IPS-11a (cell line): ENCODE measurements around the gene EEIG2.
"Not testable (repeated sequence)": the region's sequence is repeated elsewhere in the genome, so short reads cannot be mapped to it uniquely, and the experiment has no call there.

Source experiments
- H3K4me3 ChIP-seq: one replicate; pipeline ENCODE4 v1.5.1; 2013; ENCODE audit warnings: low read depth, low read length, control low read depth

EEIG2 gene

DNA sequence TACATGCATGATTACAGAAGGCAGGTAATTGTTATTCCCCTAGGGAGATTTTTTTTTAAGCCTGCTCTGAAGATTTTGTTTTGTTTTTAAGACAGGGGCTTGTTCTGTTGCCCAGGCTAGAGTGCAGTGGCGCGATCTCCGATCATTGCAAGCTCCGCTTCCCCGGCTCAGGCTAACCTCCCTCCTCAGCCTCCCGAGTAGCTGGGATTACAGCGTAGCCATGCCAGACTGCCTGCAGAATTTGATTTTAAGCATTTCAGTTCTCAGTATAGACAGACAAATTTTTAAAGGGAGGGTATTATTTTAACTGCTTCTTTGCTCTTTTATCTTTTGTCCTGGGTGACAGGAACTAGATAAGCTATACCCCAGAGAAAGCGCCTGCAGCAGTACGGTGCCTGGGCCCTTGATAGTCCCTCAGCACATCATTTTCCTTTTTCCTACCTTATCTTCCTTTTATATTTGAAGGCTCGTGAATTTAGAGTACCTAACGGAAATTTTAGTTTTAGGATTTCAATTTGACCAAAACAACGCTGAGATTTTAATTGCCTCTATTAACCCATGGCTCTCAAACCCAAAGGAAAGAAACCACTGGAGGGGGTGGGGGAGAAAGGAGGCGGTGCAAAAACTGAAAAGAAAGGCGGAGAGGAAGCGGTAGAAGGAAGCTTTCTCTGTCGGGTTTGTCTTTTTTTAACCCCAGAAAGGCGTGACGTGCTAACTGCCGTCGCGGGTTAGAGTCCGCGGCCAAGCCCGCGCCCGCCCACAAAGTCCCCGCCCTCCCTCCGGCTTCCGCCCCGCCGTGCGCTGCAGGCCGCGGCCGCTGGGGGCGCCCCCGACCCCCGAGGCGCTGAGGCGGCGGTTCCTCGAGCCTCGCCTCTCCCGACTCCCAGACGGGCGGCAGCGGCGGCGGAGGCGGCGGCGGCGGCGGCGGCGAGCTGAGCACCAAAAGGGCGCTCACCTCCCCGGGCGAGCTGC is at the start of gene EEIG2:
Gene EEIG2 (plus strand): TSS at position 886 of the 972 bp plus-strand sequence. CDS start 329 bp downstream, outside the sequence.
- peak within 1 kb of the TSS; percentile 71 for H3K4me3 ChIP-seq

GRCh38 chr1:108511764-108512163 is 48.1 kb upstream of the EEIG2 start:
- H3K4me3 ChIP-seq = no peak overlapping the region

- H3K4me3 ChIP-seq = no peak overlapping the region
Observed at GRCh38 chr1:108512239-108513043, 47.5 kb upstream of the EEIG2 start.

- H3K4me3 ChIP-seq = no peak overlapping the region
Observed at GRCh38 chr1:108513044-108513415, 46.9 kb upstream of the EEIG2 start.

GRCh38 chr1:108513914-108514313 is 46.0 kb upstream of the EEIG2 start:
- not testable (repeated sequence) for H3K4me3 ChIP-seq

GRCh38 chr1:108517301-108517897 is 42.5 kb upstream of the EEIG2 start:
- not testable (repeated sequence) for H3K4me3 ChIP-seq

DNA sequence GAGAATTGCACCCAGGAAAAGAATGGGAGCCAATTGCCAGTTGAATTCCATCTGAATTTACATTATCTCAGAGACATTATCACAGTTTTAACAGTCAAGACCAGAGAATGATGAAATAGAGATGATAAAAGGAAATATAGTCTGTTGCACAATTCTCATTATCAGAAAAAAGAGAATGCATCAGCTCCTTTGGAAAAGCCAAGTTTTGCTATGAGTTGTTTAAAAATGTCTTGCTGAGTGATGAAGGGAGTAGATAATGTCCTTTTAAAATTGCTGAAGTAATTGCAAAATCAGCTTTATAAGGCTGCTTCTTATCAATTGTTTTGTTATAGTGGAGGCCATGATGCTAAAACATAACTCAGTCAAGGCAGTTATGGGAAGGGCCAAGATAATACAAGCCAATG is 37.9 kb upstream of the EEIG2 start:
- H3K4me3 ChIP-seq = no peak overlapping the region

- no peak overlapping the region for H3K4me3 ChIP-seq
Observed at GRCh38 chr1:108523829-108524228, 36.1 kb upstream of the EEIG2 start.

- H3K4me3 ChIP-seq = no peak overlapping the region
Observed at GRCh38 chr1:108524676-108525075, 35.2 kb upstream of the EEIG2 start.

DNA sequence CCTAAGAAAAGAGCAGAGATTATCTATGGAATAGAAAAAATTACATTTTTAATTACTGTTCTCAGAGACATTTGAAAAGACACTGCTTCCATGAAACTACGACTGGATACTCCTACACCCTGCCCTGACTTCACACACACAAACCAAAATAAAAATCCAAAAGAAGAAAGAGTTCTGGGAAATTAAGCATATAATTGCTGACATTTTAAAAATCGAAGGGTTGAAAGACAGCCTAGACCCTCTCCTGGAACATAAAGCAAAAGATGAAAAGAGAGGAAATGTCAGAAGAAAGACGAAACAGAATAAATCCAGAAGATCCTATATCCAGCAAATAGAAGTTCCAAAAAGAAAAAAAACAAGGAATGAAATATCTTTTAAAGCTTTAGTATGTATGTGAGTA is 32.8 kb upstream of the EEIG2 start:
- H3K4me3 ChIP-seq = no peak overlapping the region

DNA sequence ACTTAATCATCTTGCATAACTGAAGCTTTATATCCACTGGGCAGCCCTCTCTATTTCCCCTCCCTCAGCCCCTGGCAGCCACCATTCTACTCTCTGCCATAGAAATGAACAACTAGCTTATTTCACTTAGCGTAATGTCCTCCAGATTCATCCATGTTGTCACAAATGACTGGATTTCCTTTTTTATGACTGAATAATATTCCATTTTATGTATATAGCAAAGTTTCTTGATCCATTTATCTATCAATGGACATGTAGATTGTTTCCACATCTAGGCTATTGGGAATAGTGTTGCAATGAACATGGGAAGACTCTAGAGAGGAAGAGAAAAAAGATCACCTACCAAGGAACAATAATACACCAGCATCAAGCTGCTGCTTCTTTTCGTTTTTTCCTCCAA is 32.1 kb upstream of the EEIG2 start:
- H3K4me3 ChIP-seq = no peak overlapping the region

DNA sequence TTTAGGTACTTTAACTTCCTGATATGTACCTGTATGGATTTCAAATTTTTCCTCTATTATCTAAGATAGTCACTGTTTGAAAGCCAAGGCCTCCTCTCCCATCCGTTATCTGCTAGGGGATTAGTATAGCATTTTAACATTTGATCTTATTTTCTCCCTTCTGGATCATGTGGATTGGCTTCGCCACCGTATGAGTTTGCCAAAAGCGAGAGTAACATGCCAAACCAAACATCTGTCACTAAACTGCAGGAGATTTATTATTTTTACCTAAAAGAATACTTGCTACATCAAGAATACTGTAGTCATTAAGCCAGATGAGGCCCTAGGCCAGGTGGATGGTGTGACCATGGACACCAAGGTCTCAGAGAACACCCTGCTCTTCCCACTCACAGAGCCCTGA is 28.5 kb upstream of the EEIG2 start:
- H3K4me3 ChIP-seq = no peak overlapping the region

DNA sequence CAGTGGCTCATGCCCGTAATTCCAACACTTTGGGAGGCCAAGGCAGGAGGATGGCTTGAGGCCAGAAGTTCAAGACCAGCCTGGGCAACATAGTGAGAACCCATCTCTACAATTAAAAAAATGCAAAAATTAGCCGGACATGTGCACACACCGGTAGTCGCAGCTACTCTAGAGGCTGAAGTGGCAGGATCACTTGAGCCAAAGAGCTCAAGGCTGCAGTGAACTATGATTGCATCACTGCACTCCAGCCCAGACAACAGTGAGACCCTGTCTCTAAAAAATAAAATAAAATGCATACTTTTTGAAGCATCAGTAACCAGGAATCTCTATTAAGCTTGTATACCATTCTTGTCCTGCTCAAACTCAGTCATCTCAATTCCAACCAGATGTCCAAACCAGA is 27.2 kb upstream of the EEIG2 start:
- no peak overlapping the region for H3K4me3 ChIP-seq

GRCh38 chr1:108533351-108534083 is 26.4 kb upstream of the EEIG2 start:
- H3K4me3 ChIP-seq = no peak overlapping the region

GRCh38 chr1:108534759-108535158 is 25.1 kb upstream of the EEIG2 start:
- H3K4me3 ChIP-seq = no peak overlapping the region

DNA sequence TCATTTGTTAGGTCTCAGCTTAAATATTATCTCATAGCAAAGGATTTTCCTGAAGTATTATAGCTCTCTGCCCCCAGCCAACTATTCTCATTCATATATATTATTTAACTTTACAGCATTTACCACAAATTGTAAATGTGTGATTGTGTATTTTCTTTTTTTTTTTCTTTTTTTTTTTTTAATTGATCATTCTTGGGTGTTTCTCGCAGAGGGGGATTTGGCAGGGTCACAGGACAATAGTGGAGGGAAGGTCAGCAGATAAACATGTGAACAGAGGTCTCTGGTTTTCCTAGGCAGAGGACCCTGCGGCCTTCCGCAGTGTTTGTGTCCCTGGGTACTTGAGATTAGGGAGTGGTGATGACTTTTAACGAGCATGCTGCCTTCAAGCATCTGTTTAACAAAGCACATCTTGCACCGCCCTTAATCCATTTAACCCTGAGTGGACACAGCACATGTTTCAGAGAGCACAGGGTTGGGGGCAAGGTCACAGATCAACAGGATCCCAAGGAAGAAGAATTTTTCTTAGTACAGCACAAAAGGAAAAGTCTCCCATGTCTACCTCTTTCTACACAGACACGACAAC is 24.5 kb upstream of the EEIG2 start:
- not testable (repeated sequence) for H3K4me3 ChIP-seq

- H3K4me3 ChIP-seq = not testable (repeated sequence)
Observed at GRCh38 chr1:108536021-108536420, 23.9 kb upstream of the EEIG2 start.

- not testable (repeated sequence) for H3K4me3 ChIP-seq
Observed at GRCh38 chr1:108536791-108537190, 23.1 kb upstream of the EEIG2 start.

DNA sequence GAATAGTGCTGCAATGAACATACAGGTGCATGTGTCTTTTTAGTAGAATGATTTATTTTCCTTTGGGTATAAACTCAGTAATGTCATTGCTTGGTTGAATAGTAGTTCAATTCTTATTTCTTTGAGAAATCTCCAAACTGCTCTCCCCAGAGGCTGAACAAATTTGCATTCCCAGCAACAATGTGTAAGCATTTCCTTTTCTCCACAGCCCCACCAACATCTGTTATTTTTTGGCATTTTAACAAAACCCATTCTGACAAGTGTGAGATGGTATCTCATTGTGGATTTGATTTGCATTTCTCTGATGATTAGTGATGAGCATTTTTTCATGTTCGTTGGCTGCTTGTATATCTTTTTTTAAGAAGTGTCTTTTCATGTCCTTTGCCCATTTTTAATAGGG is 21.9 kb upstream of the EEIG2 start:
- no peak overlapping the region for H3K4me3 ChIP-seq

- H3K4me3 ChIP-seq = no peak overlapping the region
Observed at GRCh38 chr1:108540977-108541376, 18.9 kb upstream of the EEIG2 start.
